Measurements from ENCODE around the gene SPAG17.

The SPAG17 gene

GRCh38 chr1:118185084-118185832, at the start of gene SPAG17:
TSS of gene SPAG17 (minus strand) at chr1:118185228. CDS start at chr1:118185157, 71 bp downstream.
- peak; percentile 30 to 48 (median 40) for DNase-seq

GRCh38 chr1:118225471-118225870, 40.4 kb upstream of the SPAG17 start:
- DNase-seq, result no peak

- DNase-seq, result no peak
Measured at GRCh38 chr1:118223426-118223825, 38.4 kb upstream of the SPAG17 start.

- no peak for DNase-seq
Measured at GRCh38 chr1:118219438-118219837, 34.4 kb upstream of the SPAG17 start.

GRCh38 chr1:118217141-118217838, 32.3 kb upstream of the SPAG17 start:
- no peak for DNase-seq

GRCh38 chr1:118214866-118215265, 29.8 kb upstream of the SPAG17 start:
- DNase-seq, result no peak

- DNase-seq, result no peak
Measured at GRCh38 chr1:118210723-118211110, 25.7 kb upstream of the SPAG17 start.

- DNase-seq, result no peak
Measured at GRCh38 chr1:118210051-118210722, 25.2 kb upstream of the SPAG17 start.

GRCh38 chr1:118209648-118210047, 24.6 kb upstream of the SPAG17 start:
- DNase-seq, result no peak

GRCh38 chr1:118206966-118207365, 21.9 kb upstream of the SPAG17 start:
- DNase-seq, result no peak

GRCh38 chr1:118204648-118205047, 19.6 kb upstream of the SPAG17 start:
- DNase-seq, result no peak

- no peak for DNase-seq
Measured at GRCh38 chr1:118204105-118204504, 19.1 kb upstream of the SPAG17 start.

GRCh38 chr1:118202076-118202608, 17.1 kb upstream of the SPAG17 start:
- DNase-seq, result no peak

- DNase-seq, result no peak
Measured at GRCh38 chr1:118201524-118201923, 16.5 kb upstream of the SPAG17 start.

- no peak for DNase-seq
Measured at GRCh38 chr1:118200836-118201235, 15.8 kb upstream of the SPAG17 start.

GRCh38 chr1:118190561-118190960, 5.5 kb upstream of the SPAG17 start:
- no peak for DNase-seq

GRCh38 chr1:118189564-118189963, 4.5 kb upstream of the SPAG17 start:
- no peak for DNase-seq

- no peak for DNase-seq
Measured at GRCh38 chr1:118188411-118188810, 3.4 kb upstream of the SPAG17 start.

- DNase-seq, result no peak
Measured at GRCh38 chr1:118186026-118186425, 998 bp upstream of the SPAG17 start.

- DNase-seq, result no peak
Measured at GRCh38 chr1:118184739-118185083, 317 bp downstream of the SPAG17 start.

GRCh38 chr1:118183586-118183985, 1.4 kb downstream of the SPAG17 start:
- DNase-seq, result no peak

GRCh38 chr1:118177998-118178397, 7.0 kb downstream of the SPAG17 start:
- no peak for DNase-seq

GRCh38 chr1:118169016-118169415, 16.0 kb downstream of the SPAG17 start:
- DNase-seq, result no peak

- no peak for DNase-seq
Measured at GRCh38 chr1:118160806-118161205, 24.2 kb downstream of the SPAG17 start.
